OCI-LY1 (cell line): ENCODE data around the gene CD109.

Source experiments
- H2AFZ ChIP-seq: fragments of 200-600 bp; sonication (generic), shearing (Covaris generic); 2 replicates; pipeline ENCODE4 v1.6.0; 2014; ENCODE audit warnings: antibody characterized with exemption, mild to moderate bottlenecking, low read length
- H3F3A ChIP-seq: fragments of 200-600 bp; sonication (generic), shearing (Covaris generic); 2 replicates; pipeline ENCODE4 v1.6.0; 2014; ENCODE audit warnings: mild to moderate bottlenecking, antibody characterized with exemption, low read length, moderate library complexity; ENCODE audit not compliant: insufficient read depth
- H3K27ac ChIP-seq: fragments of 200-600 bp; sonication (generic); 2 replicates; pipeline ENCODE4 v1.5.1; 2014; ENCODE audit warnings: low read length, mixed run types, mild to moderate bottlenecking, low read depth; ENCODE audit not compliant: poor library complexity, severe bottlenecking
- H3K27me3 ChIP-seq: fragments of 200-600 bp; sonication (generic); 2 replicates; pipeline ENCODE4 v1.6.0; 2014; ENCODE audit warnings: antibody characterized with exemption, mild to moderate bottlenecking, low read length, moderate library complexity; ENCODE audit not compliant: insufficient read depth
- H3K36me3 ChIP-seq: fragments of 200-600 bp; sonication (generic); 2 replicates; pipeline ENCODE4 v1.6.1; 2014; ENCODE audit warnings: mild to moderate bottlenecking, antibody characterized with exemption, low read length, moderate library complexity, mixed read lengths; ENCODE audit not compliant: insufficient read depth
- H3K4me1 ChIP-seq: fragments of 200-600 bp; sonication (generic); 2 replicates; pipeline ENCODE4 v1.5.1; 2014; ENCODE audit warnings: mild to moderate bottlenecking, low read length, moderate library complexity; ENCODE audit not compliant: insufficient read depth, severe bottlenecking
- H3K4me2 ChIP-seq: fragments of 200-600 bp; sonication (generic), shearing (Covaris generic); 2 replicates; pipeline ENCODE4 v1.6.1; 2014; ENCODE audit warnings: low read length
- H3K4me3 ChIP-seq: fragments of 200-600 bp; sonication (generic); 2 replicates; pipeline ENCODE4 v1.5.1; 2014; ENCODE audit warnings: low read length, low read depth, mild to moderate bottlenecking, mixed read lengths; ENCODE audit not compliant: poor library complexity, severe bottlenecking
- H3K79me2 ChIP-seq: fragments of 200-600 bp; shearing (Covaris generic); 2 replicates; pipeline ENCODE4 v1.6.1; 2016; ENCODE audit warnings: mixed run types, low read length, mixed read lengths; ENCODE audit not compliant: insufficient read depth
- H3K9ac ChIP-seq: fragments of 200-600 bp; sonication (generic), shearing (Covaris generic); 2 replicates; pipeline ENCODE4 v1.6.1; 2014; ENCODE audit warnings: mild to moderate bottlenecking, low read length, mixed read lengths
- H3K9me2 ChIP-seq: fragments of 200-600 bp; sonication (generic), shearing (Covaris generic); 2 replicates; pipeline ENCODE4 v1.6.1; 2014; ENCODE audit warnings: low read depth, mild to moderate bottlenecking, low read length, mixed read lengths
- H3K9me3 ChIP-seq: fragments of 200-600 bp; shearing (Covaris generic); 2 replicates; pipeline ENCODE4 v1.6.1; 2014; ENCODE audit warnings: low read length, mixed read lengths
- H4K20me1 ChIP-seq: fragments of 200-600 bp; sonication (generic), shearing (Covaris generic); 2 replicates; pipeline ENCODE4 v1.6.0; 2016; ENCODE audit warnings: mild to moderate bottlenecking, low read length; ENCODE audit not compliant: insufficient read depth
- CTCF ChIP-seq: fragments of 200-600 bp; sonication (generic), shearing (Covaris generic); IDR thresholded peaks from 2 replicates; pipeline ENCODE4 v1.5.1; 2017; ENCODE audit warnings: mild to moderate bottlenecking, antibody characterized with exemption, low read length, moderate library complexity, mixed read lengths
- EZH2 ChIP-seq: fragments of 200-600 bp; sonication (generic), shearing (Covaris generic); IDR thresholded peaks from 2 replicates; pipeline ENCODE4 v1.8.0; 2017; ENCODE audit warnings: borderline replicate concordance, mixed run types, mild to moderate bottlenecking, antibody characterized with exemption, low read length, moderate library complexity, mixed read lengths

Gene CD109

GRCh38 chr6:73694711-73695411 lies 1.1 kb upstream of the CD109 start:
- no peaks in the 10 kb centered on the region for H3K9me3 ChIP-seq
- no peak overlapping the region for H3K4me2 ChIP-seq
- H3K9ac ChIP-seq = no peak overlapping the region
- H2AFZ ChIP-seq = no peak overlapping the region
- H3K36me3 ChIP-seq = no peaks in the 10 kb centered on the region
- H3K27me3 ChIP-seq = peaks cover 4% of the 10 kb centered on the region; the same call in 1 of the 2 replicates
- H4K20me1 ChIP-seq = no peaks in the 10 kb centered on the region
- TF ChIP-seq EZH2 (no peak), CTCF (no peak)
- H3K4me3 ChIP-seq = no peak overlapping the region
- H3K9me2 ChIP-seq = no peaks in the 10 kb centered on the region
- no peaks in the 10 kb centered on the region for H3F3A ChIP-seq
- H3K27ac ChIP-seq = no peak overlapping the region
- H3K79me2 ChIP-seq = no peaks in the 10 kb centered on the region
- peaks cover 5% of the 10 kb centered on the region for H3K4me1 ChIP-seq

GRCh38 chr6:73696966-73697655 lies 1.1 kb downstream of the CD109 start:
- Histone ChIP-seq H3K4me3 (no peak overlapping the region), H3K79me2 (no peaks in the 10 kb centered on the region), H3K36me3 (no peaks in the 10 kb centered on the region), H3K9me3 (no peaks in the 10 kb centered on the region), H3K9ac (no peak overlapping the region), H3K27me3 (peaks cover 4% of the 10 kb centered on the region; the same call in 1 of the 2 replicates), H3F3A (no peaks in the 10 kb centered on the region), H3K4me1 (peaks cover 5% of the 10 kb centered on the region), H3K9me2 (no peaks in the 10 kb centered on the region), H3K27ac (no peak overlapping the region), H4K20me1 (no peaks in the 10 kb centered on the region), H3K4me2 (no peak overlapping the region), H2AFZ (no peak overlapping the region)
- no peak for TF ChIP-seq CTCF
- no peak for TF ChIP-seq EZH2

- H3K36me3 ChIP-seq = no peaks in the 10 kb centered on the region
- H3K9me2 ChIP-seq = no peaks in the 10 kb centered on the region
- no peaks in the 10 kb centered on the region for H3K79me2 ChIP-seq
- H3K4me2 ChIP-seq = no peak overlapping the region
- H3F3A ChIP-seq = no peaks in the 10 kb centered on the region
- no peaks in the 10 kb centered on the region for H4K20me1 ChIP-seq
- TF ChIP-seq CTCF (no peak), EZH2 (no peak)
- H3K9ac ChIP-seq = no peak overlapping the region
- H2AFZ ChIP-seq = no peak overlapping the region
- no peak overlapping the region for H3K27ac ChIP-seq
- no peak overlapping the region for H3K4me3 ChIP-seq
- peaks cover 5% of the 10 kb centered on the region for H3K4me1 ChIP-seq
- no peaks in the 10 kb centered on the region for H3K9me3 ChIP-seq
- H3K27me3 ChIP-seq = peaks cover 4% of the 10 kb centered on the region; the same call in 1 of the 2 replicates
Observed at GRCh38 chr6:73699676-73700459, 3.9 kb downstream of the CD109 start.
